ENCODE measurements around the gene BPTF.
"Not testable (repeated sequence)": the region's sequence is repeated elsewhere in the genome, so short reads cannot be mapped to it uniquely, and the experiment has no call there.

Gene BPTF

DNA sequence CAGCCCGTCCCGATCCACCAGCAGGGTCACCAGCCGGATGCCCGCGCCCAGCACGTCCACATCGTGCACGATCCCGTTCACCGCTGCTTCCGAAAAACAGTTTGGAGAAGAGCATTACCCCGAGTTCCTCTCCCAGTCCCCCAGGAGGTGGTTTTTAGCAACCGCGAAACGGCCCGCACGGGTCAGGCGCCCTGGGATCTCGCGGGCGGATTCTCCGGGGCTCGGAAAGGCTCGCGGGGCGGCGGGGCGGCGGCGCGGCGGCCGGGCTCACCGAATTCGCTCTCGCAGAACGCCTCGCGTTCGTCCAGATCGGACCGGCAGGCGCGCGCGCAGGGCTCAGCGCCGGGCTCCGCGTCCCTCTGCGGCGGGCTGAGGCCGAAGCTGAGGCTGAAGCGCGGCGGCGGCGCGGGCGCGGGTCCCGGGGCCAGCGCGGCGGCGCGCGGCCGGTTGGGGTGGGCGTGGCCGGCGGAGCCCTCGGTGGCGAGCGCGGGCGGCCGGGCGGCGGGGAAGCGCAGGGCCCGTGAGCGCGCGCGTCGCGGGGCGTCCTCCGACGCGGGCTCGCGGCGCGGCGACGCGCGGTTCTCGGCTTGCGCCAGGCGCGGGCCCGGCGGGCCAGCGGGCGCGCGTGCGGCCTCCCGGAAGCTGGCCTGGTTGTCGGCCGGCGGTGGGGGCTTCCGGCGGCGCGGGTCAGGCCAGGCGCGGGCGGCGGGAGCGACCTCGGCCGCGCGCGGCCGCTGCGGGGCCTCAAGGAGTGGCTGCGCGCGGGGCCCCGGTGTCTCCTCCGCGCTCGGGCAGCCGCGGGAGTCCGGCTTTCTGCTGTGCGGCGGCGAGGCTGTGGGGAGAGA lies 168.1 kb downstream of the BPTF start:
- TF ChIP-seq, protein P1, sequence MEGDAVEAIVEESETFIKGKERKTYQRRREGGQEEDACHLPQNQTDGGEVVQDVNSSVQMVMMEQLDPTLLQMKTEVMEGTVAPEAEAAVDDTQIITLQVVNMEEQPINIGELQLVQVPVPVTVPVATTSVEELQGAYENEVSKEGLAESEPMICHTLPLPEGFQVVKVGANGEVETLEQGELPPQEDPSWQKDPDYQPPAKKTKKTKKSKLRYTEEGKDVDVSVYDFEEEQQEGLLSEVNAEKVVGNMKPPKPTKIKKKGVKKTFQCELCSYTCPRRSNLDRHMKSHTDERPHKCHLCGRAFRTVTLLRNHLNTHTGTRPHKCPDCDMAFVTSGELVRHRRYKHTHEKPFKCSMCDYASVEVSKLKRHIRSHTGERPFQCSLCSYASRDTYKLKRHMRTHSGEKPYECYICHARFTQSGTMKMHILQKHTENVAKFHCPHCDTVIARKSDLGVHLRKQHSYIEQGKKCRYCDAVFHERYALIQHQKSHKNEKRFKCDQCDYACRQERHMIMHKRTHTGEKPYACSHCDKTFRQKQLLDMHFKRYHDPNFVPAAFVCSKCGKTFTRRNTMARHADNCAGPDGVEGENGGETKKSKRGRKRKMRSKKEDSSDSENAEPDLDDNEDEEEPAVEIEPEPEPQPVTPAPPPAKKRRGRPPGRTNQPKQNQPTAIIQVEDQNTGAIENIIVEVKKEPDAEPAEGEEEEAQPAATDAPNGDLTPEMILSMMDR (IDR thresholded peaks at IDR 0.05; ENCODE audit: low read depth, low read length): no peak
- Histone ChIP-seq H3K27ac (peak overlapping the region; percentile 93), H3K4me3 (ENCODE audit: low read depth, low read length) (peak overlapping the region; percentile 77), H3K27me3 (ENCODE audit: insufficient read depth, low read depth, severe bottlenecking) (no peaks in the 10 kb centered on the region), H3K9me3 (ENCODE audit: severe bottlenecking) (no peaks in the 10 kb centered on the region), H3K36me3 (peaks cover 3% of the 10 kb centered on the region)
- DNase-seq: peak; percentile 88

DNA sequence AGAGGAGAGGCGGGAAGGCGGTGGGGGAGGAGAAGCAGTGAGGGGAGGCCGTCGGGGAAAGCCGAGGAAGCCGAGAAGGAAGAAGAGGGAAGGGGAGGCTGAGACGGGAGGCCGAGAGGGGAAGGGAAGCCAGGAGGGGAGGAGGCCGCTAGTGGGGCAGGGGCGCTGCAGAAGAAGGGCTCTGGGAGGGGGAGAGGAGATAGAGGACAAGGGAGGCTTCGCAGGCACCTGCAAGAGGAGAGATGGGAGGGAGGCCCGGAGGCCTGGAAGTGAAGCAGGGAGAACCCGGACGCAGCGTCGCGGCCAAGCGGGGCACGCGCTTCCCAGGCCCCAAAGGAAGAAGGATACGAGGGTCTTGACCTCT lies 168.7 kb downstream of the BPTF start:
- TF ChIP-seq, protein P1 (IDR thresholded peaks at IDR 0.05; ENCODE audit: low read depth, low read length): no peak
- H3K36me3 ChIP-seq: peaks cover 3% of the 10 kb centered on the region
- peak overlapping the region; percentile 71 for H3K4me3 ChIP-seq (ENCODE audit: low read depth, low read length)
- DNase-seq: no peak
- H3K27ac ChIP-seq: peak overlapping the region; percentile 93
- no peaks in the 10 kb centered on the region for H3K27me3 ChIP-seq (ENCODE audit: insufficient read depth, low read depth, severe bottlenecking)
- no peaks in the 10 kb centered on the region for H3K9me3 ChIP-seq (ENCODE audit: severe bottlenecking)

DNA sequence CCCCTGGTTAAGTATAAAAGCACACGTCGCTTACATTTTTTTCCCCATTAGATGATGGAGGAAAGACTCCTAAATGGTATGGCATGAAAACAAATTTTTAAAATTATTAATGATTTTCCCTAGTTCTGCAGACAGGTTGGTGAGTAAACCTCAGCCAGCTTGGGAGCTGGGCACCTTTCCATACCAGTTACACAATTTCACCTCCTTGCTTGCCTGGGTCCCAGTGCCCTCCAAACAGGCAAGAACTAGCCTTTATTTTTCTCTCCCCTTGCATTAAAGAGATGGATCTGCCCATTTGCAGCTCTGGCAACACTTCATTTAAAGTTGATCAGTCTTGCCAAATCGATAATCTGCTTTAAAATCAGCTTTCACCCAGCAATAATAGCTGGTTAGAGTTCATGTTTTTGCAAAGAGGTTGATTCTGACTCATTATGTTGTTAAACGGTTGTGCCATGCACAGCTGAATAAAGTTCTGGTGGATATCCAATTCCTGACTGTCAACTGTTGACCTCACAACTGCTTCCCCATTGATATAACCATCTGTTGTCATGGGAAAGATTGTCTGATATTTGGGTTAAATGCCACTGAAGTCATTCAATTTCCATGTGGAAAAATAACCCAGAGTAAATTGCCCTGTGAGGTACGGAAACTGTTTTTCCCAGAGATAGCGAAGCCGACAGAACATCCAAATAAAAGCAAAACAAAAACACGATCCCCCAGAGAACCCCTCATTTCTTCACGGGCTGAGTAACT lies 169.7 kb downstream of the BPTF start:
- Histone ChIP-seq H3K36me3 (peaks cover 3% of the 10 kb centered on the region), H3K27me3 (ENCODE audit: insufficient read depth, low read depth, severe bottlenecking) (no peaks in the 10 kb centered on the region), H3K27ac (no peak overlapping the region), H3K4me3 (ENCODE audit: low read depth, low read length) (peak overlapping the region; percentile 71), H3K9me3 (ENCODE audit: severe bottlenecking) (no peaks in the 10 kb centered on the region)
- no peak for DNase-seq
- TF ChIP-seq, protein P1 (IDR thresholded peaks at IDR 0.05; ENCODE audit: low read depth, low read length): no peak

DNA sequence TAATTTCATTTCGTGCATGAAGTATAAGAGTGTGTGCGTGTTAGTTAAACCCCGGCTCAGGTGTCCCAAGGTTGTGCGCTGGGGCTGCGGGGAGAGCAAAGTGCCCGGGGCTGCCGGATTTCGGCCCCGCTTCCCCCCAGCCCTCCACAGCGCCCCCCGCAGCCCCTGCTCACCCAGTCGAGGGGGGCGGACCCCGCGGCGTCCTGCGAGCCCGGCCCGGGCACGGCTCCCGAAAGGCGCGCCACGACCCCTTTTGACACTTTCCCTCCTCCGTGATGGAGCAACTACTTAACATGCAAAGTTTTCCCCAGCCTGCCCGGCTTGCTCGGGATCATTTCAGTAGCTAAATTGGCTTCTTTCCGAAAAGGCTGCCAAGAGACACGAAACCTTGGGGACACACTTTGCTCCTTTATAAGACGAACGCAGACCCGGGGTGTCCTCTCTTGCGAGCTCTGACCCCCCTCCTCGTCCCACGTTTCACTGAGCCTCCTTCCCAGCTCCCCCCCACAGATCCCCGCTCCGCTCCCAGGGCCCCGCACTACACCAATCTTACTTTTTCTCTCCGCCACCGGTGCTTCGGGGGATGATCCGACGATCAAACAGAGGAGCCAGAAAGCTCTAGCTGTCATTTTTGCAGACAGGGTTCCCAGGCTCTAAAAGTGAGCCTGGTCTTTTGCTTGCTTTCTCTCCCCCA lies 170.4 kb downstream of the BPTF start:
- no peak for DNase-seq
- H3K27ac ChIP-seq: no peak overlapping the region
- TF ChIP-seq, protein P1 (IDR thresholded peaks at IDR 0.05; ENCODE audit: low read depth, low read length): no peak
- H3K36me3 ChIP-seq: peaks cover 3% of the 10 kb centered on the region
- H3K9me3 ChIP-seq (ENCODE audit: severe bottlenecking): no peaks in the 10 kb centered on the region
- no peaks in the 10 kb centered on the region for H3K27me3 ChIP-seq (ENCODE audit: insufficient read depth, low read depth, severe bottlenecking)
- no peak overlapping the region for H3K4me3 ChIP-seq (ENCODE audit: low read depth, low read length)

DNA sequence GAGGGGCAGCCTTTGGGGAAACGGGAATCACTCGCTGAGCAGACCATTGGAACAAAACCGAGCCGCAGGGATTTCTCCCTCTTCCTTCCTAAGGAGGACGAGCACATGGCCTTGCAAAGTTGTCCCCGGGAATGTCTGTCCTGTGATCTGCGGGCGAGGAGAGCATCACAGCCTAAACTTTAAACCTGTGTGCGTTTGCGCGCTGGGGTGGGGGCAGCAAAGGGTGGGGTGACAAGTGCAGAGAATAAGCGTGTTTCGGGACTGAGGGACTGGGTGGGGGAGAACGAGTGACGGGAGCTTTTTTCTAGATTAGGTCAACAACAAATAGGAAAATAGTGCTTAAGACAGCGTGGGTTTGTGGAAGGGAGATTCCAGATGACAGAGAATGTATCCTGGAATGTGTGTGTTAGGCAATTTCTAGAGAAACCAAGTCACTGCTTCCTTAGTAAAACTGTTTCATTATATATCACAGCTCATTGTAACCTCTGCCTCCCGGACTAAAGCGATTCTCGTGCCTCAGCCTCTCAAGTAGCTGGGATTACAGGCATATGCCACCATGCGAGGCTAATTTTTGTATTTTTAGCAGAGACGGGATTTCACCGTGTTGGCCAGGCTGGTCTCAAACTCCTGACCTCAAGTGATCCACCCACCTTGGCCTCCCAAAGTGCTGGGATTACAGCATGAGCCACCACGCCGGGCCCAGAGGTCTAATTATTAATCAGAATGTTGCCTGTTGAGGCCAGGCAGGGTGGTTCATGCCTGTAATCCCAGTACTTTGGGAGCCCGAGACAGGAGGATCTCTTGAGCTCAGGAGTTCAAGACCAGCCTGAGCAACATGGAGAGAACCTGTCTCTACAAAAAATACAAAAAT lies 171.2 kb downstream of the BPTF start, which contains the start of gene C17orf58:
Gene C17orf58 (minus strand): TSS at position 169 of the 871 bp plus-strand sequence. CDS start 271 bp downstream, outside the sequence.
- not testable (repeated sequence) for H3K36me3 ChIP-seq; H3K4me3 ChIP-seq (ENCODE audit: low read depth, low read length); H3K27me3 ChIP-seq (ENCODE audit: insufficient read depth, low read depth, severe bottlenecking); H3K27ac ChIP-seq; DNase-seq; H3K9me3 ChIP-seq (ENCODE audit: severe bottlenecking)

Measured in WERI-Rb-1 (cell line).